Glomerular endothelial cell (primary cell): ENCODE data around the gene STK39. TPM values are rescaled to one million over a fixed set of nuclear protein-coding genes. Genes with fewer than 3 reads are reported as not detected.
"Not testable (repeated sequence)": the region's sequence is repeated elsewhere in the genome, so short reads cannot be mapped to it uniquely, and the experiment has no call there.

Experiments used
- DNase-seq: peaks from one replicate; pipeline ENCODE4 v3.0.0-alpha.2; 2011; ENCODE audit warnings: low read depth, low spot score; ENCODE audit errors: extremely low read depth
- total RNA-seq: library from RNA; depleted of rRNA; stranded (reverse); fragments of >200 nt; gene quantifications from 2 replicates; pipeline ENCODE4 v1.2.3, GENCODE V29; 2015

Gene STK39
- total RNA-seq = 9.4 and 11.8 TPM in 2 replicates

GRCh38 chr2:168247341-168248261 lies at the start of gene STK39:
STK39 (minus strand) TSS chr2:168247595; CDS start chr2:168247435, 160 bp downstream.
- peak; percentile 7 for DNase-seq

- no peak for DNase-seq
Observed at GRCh38 chr2:168295051-168295450, 47.7 kb upstream of the STK39 start.

GRCh38 chr2:168294409-168294808 lies 47.0 kb upstream of the STK39 start:
- DNase-seq = no peak

GRCh38 chr2:168293766-168294165 lies 46.4 kb upstream of the STK39 start:
- no peak for DNase-seq

GRCh38 chr2:168290391-168290790 lies 43.0 kb upstream of the STK39 start:
- no peak for DNase-seq

GRCh38 chr2:168289880-168290279 lies 42.5 kb upstream of the STK39 start:
- no peak for DNase-seq

- DNase-seq = no peak
Observed at GRCh38 chr2:168286535-168286934, 39.1 kb upstream of the STK39 start.

- DNase-seq = no peak
Observed at GRCh38 chr2:168278424-168278888, 31.1 kb upstream of the STK39 start.

GRCh38 chr2:168277276-168277675 lies 29.9 kb upstream of the STK39 start:
- DNase-seq = no peak

- DNase-seq = no peak
Observed at GRCh38 chr2:168272225-168272624, 24.8 kb upstream of the STK39 start.

GRCh38 chr2:168262926-168263325 lies 15.5 kb upstream of the STK39 start:
- DNase-seq = not testable (repeated sequence)

GRCh38 chr2:168256448-168256847 lies 9.1 kb upstream of the STK39 start:
- no peak for DNase-seq

- DNase-seq = no peak
Observed at GRCh38 chr2:168255866-168256265, 8.5 kb upstream of the STK39 start.

- no peak for DNase-seq
Observed at GRCh38 chr2:168255103-168255502, 7.7 kb upstream of the STK39 start.

- DNase-seq = no peak
Observed at GRCh38 chr2:168254158-168254935, 7.0 kb upstream of the STK39 start.

GRCh38 chr2:168253379-168253778 lies 6.0 kb upstream of the STK39 start:
- DNase-seq = no peak

- no peak for DNase-seq
Observed at GRCh38 chr2:168252976-168253375, 5.6 kb upstream of the STK39 start.

- no peak for DNase-seq
Observed at GRCh38 chr2:168246483-168247340, 683 bp downstream of the STK39 start.

- no peak for DNase-seq
Observed at GRCh38 chr2:168246072-168246482, 1.3 kb downstream of the STK39 start.

- DNase-seq = no peak
Observed at GRCh38 chr2:168245074-168245825, 2.1 kb downstream of the STK39 start.
